K562 (cell line): ENCODE results near the gene UBL7. TPM values are rescaled to one million over a fixed set of nuclear protein-coding genes. Genes with fewer than 3 reads are reported as not detected.

Experiments used
- ATAC-seq: fragments of 200-7000 bp; cut with Tn5 transposase; 3 replicates; pipeline ENCODE4 v1.9.1; 2020; ENCODE audit warnings: moderate library complexity
- BruUV-seq: library from RNA; stranded (reverse); fragments of 400-500 nt; replicated peaks from 2 replicates; lab custom pipeline; 2021; lab: Mats Ljungman, UMichigan
- CTCF ChIA-PET: fragments of 300-600 bp; formaldehyde crosslinking; extraction: SDS; loops from one replicate; lab custom pipeline; 2021; ENCODE audit warnings: low intra/inter-chr PET ratio; lab: Yijun Ruan, JAX
- POLR2A ChIA-PET: fragments of 300-600, 350-650 bp; sonication (Branson Sonifier 250); formaldehyde crosslinking; extraction: SDS; loops from one replicate; lab custom pipeline; 2021; ENCODE audit warnings: antibody characterized with exemption, inconsistent platforms; lab: Yijun Ruan, JAX
- DNase-seq, 4 experiments: peaks; one replicate each; pipeline versions ENCODE4 v3.0.0 to v3.0.0-alpha.2; 2011 to 2018; ENCODE audit warnings: low spot score in 3 of 4, mixed read lengths in 3 of 4; ENCODE audit errors: extremely low read depth in 1 of 4
- FAIRE-seq: peaks from 2 replicates; lab custom pipeline; 2011; peaks lifted over from hg19 to GRCh38; lab: Jason Lieb, UNC
- H2AFZ ChIP-seq: 2 replicates; pipeline ENCODE4 v1.6.0; 2011; ENCODE audit warnings: low read depth, low read length, control low read depth, inconsistent platforms
- H3K27ac ChIP-seq: fragments of 200-600 bp; 3 replicates; pipeline ENCODE4 v1.8.0; 2011; ENCODE audit warnings: low read depth, mild to moderate bottlenecking, control low read depth, inconsistent platforms, low read length, moderate library complexity, mixed read lengths; ENCODE audit errors: extremely low read depth
- H3K27me3 ChIP-seq, 2 experiments: fragments of 300-600 bp in 1 of 2; 2 replicates in 1 of 2; 3 replicates in 1 of 2; pipeline versions ENCODE4 v1.6.0 to v1.8.0; 2011; ENCODE audit warnings: inconsistent platforms in 2 of 2, low read length in 2 of 2, mild to moderate bottlenecking in 1 of 2, mixed read lengths in 1 of 2, moderate library complexity in 1 of 2; ENCODE audit not compliant: control insufficient read depth in 2 of 2, insufficient read depth in 2 of 2
- H3K36me3 ChIP-seq: fragments of 300-600 bp; 3 replicates; pipeline ENCODE4 v1.8.0; 2011; ENCODE audit warnings: mild to moderate bottlenecking, low read length, inconsistent platforms; ENCODE audit not compliant: control insufficient read depth, insufficient read depth
- H3K4me1 ChIP-seq, 2 experiments: fragments of 200-600 bp in 1 of 2; replicated peaks in 1 of 2; 2 replicates in 1 of 2; 3 replicates in 1 of 2; pipeline versions ENCODE4 v1.5.1 to v1.8.0; 2011; ENCODE audit warnings: inconsistent platforms in 2 of 2, low read length in 2 of 2, mild to moderate bottlenecking in 1 of 2, mixed read lengths in 1 of 2, moderate library complexity in 1 of 2; ENCODE audit not compliant: control insufficient read depth in 2 of 2, insufficient read depth in 2 of 2
- H3K4me2 ChIP-seq: 2 replicates; pipeline ENCODE4 v1.6.1; 2011; ENCODE audit warnings: low read length, control low read depth, inconsistent platforms, mixed read lengths; ENCODE audit not compliant: insufficient read depth
- H3K4me3 ChIP-seq: fragments of 200-600 bp; sonication (generic), shearing (Covaris generic); 2 replicates; pipeline ENCODE4 v1.5.1; 2016; ENCODE audit warnings: control low read depth, inconsistent platforms
- H3K79me2 ChIP-seq: fragments of 200-600 bp; 3 replicates; pipeline ENCODE4 v1.8.0; 2011; ENCODE audit warnings: low read length, inconsistent platforms; ENCODE audit not compliant: control insufficient read depth, insufficient read depth
- H3K9ac ChIP-seq, 2 experiments: 2 replicates each; pipeline versions ENCODE4 v1.6.0 to v1.6.1; 2011; ENCODE audit warnings: low read depth in 2 of 2, low read length in 2 of 2, control low read depth in 1 of 2, inconsistent platforms in 1 of 2, mild to moderate bottlenecking in 1 of 2, mixed read lengths in 1 of 2; ENCODE audit not compliant: insufficient read depth in 1 of 2
- H3K9me1 ChIP-seq: one replicate; pipeline ENCODE4 v1.6.0; 2011; ENCODE audit warnings: inconsistent platforms, mild to moderate bottlenecking, low read length, moderate library complexity; ENCODE audit not compliant: control insufficient read depth, insufficient read depth
- H3K9me3 ChIP-seq: replicated peaks from 2 replicates; pipeline ENCODE4 v1.5.1; 2011; ENCODE audit warnings: low read depth, low read length, inconsistent platforms; ENCODE audit not compliant: control insufficient read depth, insufficient read depth
- H4K20me1 ChIP-seq: replicated peaks from 2 replicates; pipeline ENCODE4 v1.6.1; 2011; ENCODE audit warnings: low read length, inconsistent platforms, mixed read lengths; ENCODE audit not compliant: control insufficient read depth, insufficient read depth
- FOXA3 ChIP-seq, 2 experiments: fragments of 450-650 bp in 1 of 2; sonication (generic) in 1 of 2; formaldehyde crosslinking; IDR thresholded peaks in 1 of 2; conservative IDR thresholded peaks in 1 of 2; 2 replicates each; pipeline versions ENCODE4 v1.4.0 to v1.8.0; 2020 to 2022; ENCODE audit warnings: mild to moderate bottlenecking in 2 of 2, missing genetic modification reagents in 1 of 2
- FOXM1 ChIP-seq, 2 experiments: fragments of 450-650 bp in 1 of 2; sonication (generic) in 1 of 2; formaldehyde crosslinking in 1 of 2; IDR thresholded peaks; 2 replicates each; pipeline versions ENCODE4 v1.6.1 to v1.9.0; 2017 to 2022; ENCODE audit warnings: low read depth in 2 of 2, mild to moderate bottlenecking in 2 of 2, missing genetic modification reagents in 1 of 2, moderate library complexity in 1 of 2
- FOXP1 ChIP-seq: sonication (generic); formaldehyde crosslinking; IDR thresholded peaks from 2 replicates; pipeline ENCODE4 v1.8.0; 2022; ENCODE audit warnings: mild to moderate bottlenecking, missing genetic modification reagents
- MIER1 ChIP-seq: fragments of 450-650 bp; IDR thresholded peaks from 2 replicates; pipeline ENCODE4 v1.6.1; 2016; ENCODE audit warnings: antibody characterized with exemption, mild to moderate bottlenecking, low read depth
- MXI1 ChIP-seq: IDR thresholded peaks from 2 replicates; pipeline ENCODE4 v1.6.1; 2011; ENCODE audit warnings: low read depth, mild to moderate bottlenecking, improper control_type of control experiment, low read length
- TEAD1 ChIP-seq, 2 experiments: fragments of 450-650 bp in 1 of 2; sonication (generic) in 1 of 2; formaldehyde crosslinking; IDR thresholded peaks; 2 replicates each; pipeline versions ENCODE4 v1.4.0 to v1.8.0; 2020 to 2022; ENCODE audit warnings: mild to moderate bottlenecking in 2 of 2, missing genetic modification reagents in 1 of 2
- ZBTB7A ChIP-seq: IDR thresholded peaks from 2 replicates; pipeline ENCODE4 v1.6.1; 2011; ENCODE audit warnings: low read depth, mild to moderate bottlenecking, low read length, moderate library complexity, borderline replicate concordance; ENCODE audit not compliant: control insufficient read depth
- WGBS: fragments of 100-300 bp; shearing (Covaris generic); methylation state at CpG from one replicate; pipeline ENCODE4 v1.1.6; 2016; ENCODE audit warnings: low coverage, mixed read lengths; ENCODE audit not compliant: insufficient coverage; ENCODE audit errors: missing lambda C conversion rate; 5-methylcytosine and 5-hydroxymethylcytosine counted together
- in situ Hi-C: fragments of 300-500 bp; cut with MboI; formaldehyde crosslinking; loops from 4 replicates; pipeline ENCODE4 v1.15.0; 2018; ENCODE audit warnings: inconsistent platforms, mixed read lengths
- intact Hi-C: fragments of 100-400 bp; cut with micrococcal nuclease; formaldehyde crosslinking; loops from 2 replicates; pipeline ENCODE4 v1.14.2; 2022
- polyA plus RNA-seq, 8 experiments: library from polyadenylated mRNA; depleted of rRNA in 4 of 8; stranded (reverse) in 5 of 8; unstranded in 3 of 8; fragments of >200 nt; fragmentation: Nextera tagmentation in 2 of 8; fragmentation: Illumina TruSeq in 1 of 8; extraction: Ambion mirVana in 2 of 8; extraction: Trizol in 1 of 8; gene quantifications; 2 replicates each; pipeline versions ENCODE4 v1.2.1 to v1.2.3, GENCODE V29; 2011 to 2014; ENCODE audit warnings: inconsistent platforms in 1 of 8, missing spikeins in 1 of 8
- total RNA-seq, 7 experiments: library from RNA; depleted of rRNA in 6 of 7; stranded (reverse); fragments of >200 nt in 6 of 7; fragmentation: Illumina TruSeq in 2 of 7; extraction: Trizol in 2 of 7; gene quantifications; 2 replicates each; pipeline versions ENCODE4 v1.2.1 to v1.2.3, GENCODE V29; 2011 to 2021; ENCODE audit warnings: low replicate concordance in 1 of 7
- TF ChIP-seq, protein P1 (sequence below): fragments of 250-450 bp; sonication (Bioruptor Pico); IDR thresholded peaks from 2 replicates; pipeline ENCODE4 v1.4.0; 2020; ENCODE audit warnings: borderline replicate concordance
- TF ChIP-seq, protein P2 (sequence below), 2 experiments: fragments of 450-650 bp; conservative IDR thresholded peaks; 2 replicates each; pipeline ENCODE4 v1.6.1; 2017; ENCODE audit warnings: mild to moderate bottlenecking in 2 of 2, moderate library complexity in 2 of 2
- TF ChIP-seq, protein P3 (sequence below): fragments of 250-450 bp; sonication (Bioruptor Pico); IDR thresholded peaks from 2 replicates; pipeline ENCODE4 v1.5.0; 2020; ENCODE audit warnings: mild to moderate bottlenecking
- TF ChIP-seq, protein P4 (sequence below): fragments of 200-800 bp; sonication (Bioruptor generic); IDR thresholded peaks from 2 replicates; pipeline ENCODE4 v1.6.1; 2017; ENCODE audit warnings: missing genetic modification characterization, missing compliant biosample characterization

UBL7 gene
- total and polyA plus RNA-seq, 9 of the 15 experiments (the other 6 are each of a cell fraction or from before 2014, with no cell fraction given): 19.2 to 63.4 (median 44.9) TPM

DNA sequence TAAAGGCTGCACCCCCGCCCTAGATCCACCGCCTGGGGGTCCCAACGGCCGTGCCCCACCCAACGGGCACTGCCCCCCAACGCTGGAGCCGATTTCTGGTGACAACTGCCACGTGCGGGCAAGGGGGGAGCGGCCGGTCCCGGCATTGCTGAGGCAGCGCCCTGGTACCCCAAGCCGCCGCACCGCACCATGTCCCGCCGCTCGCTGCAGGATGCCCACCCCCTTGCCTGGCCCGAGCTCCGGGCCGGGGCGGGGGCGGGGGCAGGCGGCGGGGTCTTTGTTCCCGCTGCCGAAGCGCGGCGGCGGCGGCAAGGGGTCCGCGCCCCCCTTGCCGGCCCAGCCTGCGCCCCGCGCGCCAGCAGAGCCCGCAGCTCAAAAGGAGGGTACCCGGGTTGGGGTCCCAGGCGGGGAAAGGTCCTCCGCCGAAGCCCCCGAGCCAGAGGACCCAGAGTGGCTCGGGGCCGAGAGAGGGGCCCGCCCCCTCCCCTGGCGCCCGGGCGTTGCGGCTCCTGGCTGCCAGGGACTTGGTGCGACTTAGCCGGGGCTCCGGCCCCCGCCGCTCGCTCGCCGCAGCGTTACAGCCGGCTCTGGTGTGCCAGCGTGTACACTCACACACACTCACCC is 27.9 kb downstream of the UBL7 start:
- no peaks in the 10 kb centered on the region for H3K9me1 ChIP-seq
- H2AFZ ChIP-seq: peak overlapping the region; percentile 80
- H3K4me3 ChIP-seq: peak overlapping the region; percentile 73
- in situ Hi-C loops: no loop called here
- peak overlapping the region; percentile 90 for H3K4me2 ChIP-seq
- H3K27me3 ChIP-seq: no peaks in the 10 kb centered on the region
- DNase-seq: peak in 2 of 4 experiments; percentile 44 to 48
- no TSS peak for BruUV-seq
- peaks cover 70 to 73% of the 10 kb centered on the region in 2 experiments for H3K4me1 ChIP-seq
- H3K36me3 ChIP-seq: peaks cover 11% of the 10 kb centered on the region; the same call in 2 of the 3 replicates
- H3K9me3 ChIP-seq: no peaks in the 10 kb centered on the region
- CTCF ChIA-PET: interaction anchor here (1.5 kb wide), 1 partner anchor 51 kb away, joined by 3 read pairs; no protein-coding TSS in a partner anchor
- peaks cover 61% of the 10 kb centered on the region for H3K79me2 ChIP-seq
- ATAC-seq: no peak
- peak overlapping the region; percentile 65 for H3K27ac ChIP-seq
- H3K9ac ChIP-seq: peak overlapping the region; percentile 62 to 95; a peak in 3 of 4 replicates
- POLR2A ChIA-PET: interaction anchor here (1.0 to 1.1 kb wide), 2 partner anchors 27 to 263 kb away, joined by 3 to 4 read pairs; partner anchors contain the start of gene EDC3
- H4K20me1 ChIP-seq: peaks cover 20% of the 10 kb centered on the region
- intact Hi-C loops: no loop called here
- WGBS: 2% methylated on average over 24 of the region's 64 CpGs
- no peak for FAIRE-seq
- TF ChIP-seq, protein P1, sequence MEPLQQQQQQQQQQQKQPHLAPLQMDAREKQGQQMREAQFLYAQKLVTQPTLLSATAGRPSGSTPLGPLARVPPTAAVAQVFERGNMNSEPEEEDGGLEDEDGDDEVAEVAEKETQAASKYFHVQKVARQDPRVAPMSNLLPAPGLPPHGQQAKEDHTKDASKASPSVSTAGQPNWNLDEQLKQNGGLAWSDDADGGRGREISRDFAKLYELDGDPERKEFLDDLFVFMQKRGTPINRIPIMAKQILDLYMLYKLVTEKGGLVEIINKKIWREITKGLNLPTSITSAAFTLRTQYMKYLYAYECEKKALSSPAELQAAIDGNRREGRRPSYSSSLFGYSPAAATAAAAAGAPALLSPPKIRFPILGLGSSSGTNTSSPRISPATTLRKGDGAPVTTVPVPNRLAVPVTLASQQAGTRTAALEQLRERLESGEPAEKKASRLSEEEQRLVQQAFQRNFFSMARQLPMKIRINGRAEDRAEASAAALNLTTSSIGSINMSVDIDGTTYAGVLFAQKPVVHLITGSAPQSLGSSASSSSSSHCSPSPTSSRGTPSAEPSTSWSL (CRISPR knock-in tag): peak; percentile 63; the same call in 1 of the 2 replicates
- TF ChIP-seq ZBTB7A: peak; percentile 54; the same call in 1 of the 2 replicates
- TF ChIP-seq FOXM1 (IDR thresholded peaks at IDR 0.05; ENCODE audit: low read depth): no peak
- TF ChIP-seq FOXM1 (CRISPR knock-in tag; IDR thresholded peaks at IDR 0.05; ENCODE audit: low read depth): no peak
- TF ChIP-seq, protein P2, sequence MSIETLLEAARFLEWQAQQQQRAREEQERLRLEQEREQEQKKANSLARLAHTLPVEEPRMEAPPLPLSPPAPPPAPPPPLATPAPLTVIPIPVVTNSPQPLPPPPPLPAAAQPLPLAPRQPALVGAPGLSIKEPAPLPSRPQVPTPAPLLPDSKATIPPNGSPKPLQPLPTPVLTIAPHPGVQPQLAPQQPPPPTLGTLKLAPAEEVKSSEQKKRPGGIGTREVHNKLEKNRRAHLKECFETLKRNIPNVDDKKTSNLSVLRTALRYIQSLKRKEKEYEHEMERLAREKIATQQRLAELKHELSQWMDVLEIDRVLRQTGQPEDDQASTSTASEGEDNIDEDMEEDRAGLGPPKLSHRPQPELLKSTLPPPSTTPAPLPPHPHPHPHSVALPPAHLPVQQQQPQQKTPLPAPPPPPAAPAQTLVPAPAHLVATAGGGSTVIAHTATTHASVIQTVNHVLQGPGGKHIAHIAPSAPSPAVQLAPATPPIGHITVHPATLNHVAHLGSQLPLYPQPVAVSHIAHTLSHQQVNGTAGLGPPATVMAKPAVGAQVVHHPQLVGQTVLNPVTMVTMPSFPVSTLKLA (conservative IDR thresholded peaks at IDR 0.05): peak in 1 of 2 experiments; percentile 64; a peak in 1 of 4 replicates
- 0 out of 2 replicates have a peak, but pooled peaks have one; percentile 22 for TF ChIP-seq FOXP1 (CRISPR knock-in tag)
- no peak for TF ChIP-seq MIER1
- TF ChIP-seq, protein P3, sequence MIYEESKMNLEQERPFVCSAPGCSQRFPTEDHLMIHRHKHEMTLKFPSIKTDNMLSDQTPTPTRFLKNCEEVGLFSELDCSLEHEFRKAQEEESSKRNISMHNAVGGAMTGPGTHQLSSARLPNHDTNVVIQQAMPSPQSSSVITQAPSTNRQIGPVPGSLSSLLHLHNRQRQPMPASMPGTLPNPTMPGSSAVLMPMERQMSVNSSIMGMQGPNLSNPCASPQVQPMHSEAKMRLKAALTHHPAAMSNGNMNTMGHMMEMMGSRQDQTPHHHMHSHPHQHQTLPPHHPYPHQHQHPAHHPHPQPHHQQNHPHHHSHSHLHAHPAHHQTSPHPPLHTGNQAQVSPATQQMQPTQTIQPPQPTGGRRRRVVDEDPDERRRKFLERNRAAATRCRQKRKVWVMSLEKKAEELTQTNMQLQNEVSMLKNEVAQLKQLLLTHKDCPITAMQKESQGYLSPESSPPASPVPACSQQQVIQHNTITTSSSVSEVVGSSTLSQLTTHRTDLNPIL (CRISPR knock-in tag): no peak
- TF ChIP-seq MXI1: 0 out of 2 replicates have a peak, but pooled peaks have one; percentile 14
- TF ChIP-seq, protein P4, sequence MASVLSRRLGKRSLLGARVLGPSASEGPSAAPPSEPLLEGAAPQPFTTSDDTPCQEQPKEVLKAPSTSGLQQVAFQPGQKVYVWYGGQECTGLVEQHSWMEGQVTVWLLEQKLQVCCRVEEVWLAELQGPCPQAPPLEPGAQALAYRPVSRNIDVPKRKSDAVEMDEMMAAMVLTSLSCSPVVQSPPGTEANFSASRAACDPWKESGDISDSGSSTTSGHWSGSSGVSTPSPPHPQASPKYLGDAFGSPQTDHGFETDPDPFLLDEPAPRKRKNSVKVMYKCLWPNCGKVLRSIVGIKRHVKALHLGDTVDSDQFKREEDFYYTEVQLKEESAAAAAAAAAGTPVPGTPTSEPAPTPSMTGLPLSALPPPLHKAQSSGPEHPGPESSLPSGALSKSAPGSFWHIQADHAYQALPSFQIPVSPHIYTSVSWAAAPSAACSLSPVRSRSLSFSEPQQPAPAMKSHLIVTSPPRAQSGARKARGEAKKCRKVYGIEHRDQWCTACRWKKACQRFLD (CRISPR knock-in tag): no peak
- TF ChIP-seq TEAD1 (CRISPR knock-in tag; IDR thresholded peaks at IDR 0.05): 0 out of 4 replicates have a peak, but pooled peaks of 1 of the 2 experiments have one; percentile 43
- peak in 1 of 2 experiments; percentile 41; a peak in 1 of 4 replicates for TF ChIP-seq FOXA3 (CRISPR knock-in tag; conservative IDR thresholded peaks at IDR 0.05 in 1 of 2, IDR thresholded peaks at IDR 0.05 in 1 of 2)
